GM12878 (cell line): Measurements from ENCODE around the gene ROBO1. TPM values are rescaled to one million over a fixed set of nuclear protein-coding genes. Genes with fewer than 3 reads are reported as not detected.

ENCODE experiments used
- ATAC-seq: fragments of 200-7000 bp; cut with Tn5 transposase; 3 replicates; pipeline ENCODE4 v1.9.1; 2020; ENCODE audit warnings: mild to moderate bottlenecking, moderate library complexity
- BruUV-seq: library from RNA; stranded (reverse); fragments of 400-500 nt; replicated peaks from 2 replicates; lab custom pipeline; 2021; lab: Mats Ljungman, UMichigan
- CTCF ChIA-PET: fragments of 300-600 bp; sonication (Branson Sonifier 250); formaldehyde crosslinking; extraction: SDS; loops from one replicate; lab custom pipeline; 2021; ENCODE audit warnings: inconsistent platforms; lab: Yijun Ruan, JAX
- POLR2A ChIA-PET: fragments of 350-600 bp; formaldehyde crosslinking; extraction: SDS; loops from one replicate; lab custom pipeline; 2021; ENCODE audit warnings: inconsistent platforms; lab: Charles Lee
- RAD21 ChIA-PET: fragments of 300-600 bp; sonication (Branson Sonifier 250); formaldehyde crosslinking; loops from one replicate; lab custom pipeline; 2023; ENCODE audit warnings: antibody characterized with exemption; ENCODE audit not compliant: unreplicated experiment; lab: Charles Lee
- SMC1A ChIA-PET: fragments of 300-600 bp; sonication (Branson Sonifier 250); formaldehyde crosslinking; loops from one replicate; lab custom pipeline; 2023; ENCODE audit not compliant: unreplicated experiment, uncharacterized antibody; lab: Charles Lee
- DNase-seq: peaks from one replicate; pipeline ENCODE4 v3.0.0-alpha.2; 2011; ENCODE audit warnings: low read depth, low spot score
- FAIRE-seq: peaks from 3 replicates; lab custom pipeline; 2011; peaks lifted over from hg19 to GRCh38; lab: Jason Lieb, UNC
- H2AFZ ChIP-seq: 2 replicates; pipeline ENCODE4 v1.6.0; 2011; ENCODE audit warnings: low read depth, low read length, control low read depth; ENCODE audit not compliant: control insufficient read depth
- H3K27ac ChIP-seq: 2 replicates; pipeline ENCODE4 v1.5.1; 2011; ENCODE audit warnings: control low read depth; ENCODE audit not compliant: control insufficient read depth, insufficient read depth
- H3K27me3 ChIP-seq, 2 experiments: replicated peaks in 1 of 2; 2 replicates each; pipeline versions ENCODE4 v1.6.0 to v1.6.1; 2011; ENCODE audit warnings: low read length in 1 of 2; ENCODE audit not compliant: control insufficient read depth in 2 of 2, insufficient read depth in 2 of 2
- H3K36me3 ChIP-seq, 2 experiments: 2 replicates each; pipeline ENCODE4 v1.5.1; 2011; ENCODE audit warnings: low read length in 1 of 2; ENCODE audit not compliant: control insufficient read depth in 2 of 2, insufficient read depth in 2 of 2
- H3K4me1 ChIP-seq: 2 replicates; pipeline ENCODE4 v1.6.1; 2011; ENCODE audit warnings: mild to moderate bottlenecking, low read length, moderate library complexity, mixed read lengths; ENCODE audit not compliant: control insufficient read depth, insufficient read depth
- H3K4me2 ChIP-seq: 2 replicates; pipeline ENCODE4 v1.6.0; 2011; ENCODE audit warnings: control low read depth; ENCODE audit not compliant: control insufficient read depth, insufficient read depth
- H3K4me3 ChIP-seq: fragments of 200-600 bp; sonication (generic); 2 replicates; pipeline ENCODE4 v1.5.1; 2016
- H3K79me2 ChIP-seq: 2 replicates; pipeline ENCODE4 v1.6.0; 2011; ENCODE audit warnings: low read length; ENCODE audit not compliant: control insufficient read depth, insufficient read depth
- H3K9ac ChIP-seq: 2 replicates; pipeline ENCODE4 v1.8.0; 2011; ENCODE audit warnings: low read length, control low read depth, mixed read lengths; ENCODE audit not compliant: control insufficient read depth, insufficient read depth
- H3K9me3 ChIP-seq: replicated peaks from 3 replicates; pipeline ENCODE4 v1.5.1; 2011; ENCODE audit warnings: mild to moderate bottlenecking, low read length; ENCODE audit not compliant: control insufficient read depth, insufficient read depth
- H4K20me1 ChIP-seq: 2 replicates; pipeline ENCODE4 v1.6.0; 2011; ENCODE audit not compliant: control insufficient read depth, insufficient read depth
- CBFB ChIP-seq: IDR thresholded peaks from 2 replicates; pipeline ENCODE4 v1.6.1; 2016; ENCODE audit warnings: antibody characterized with exemption, low read depth
- HDAC2 ChIP-seq: fragments of 200-600 bp; sonication (generic); IDR thresholded peaks from 2 replicates; pipeline ENCODE4 v1.6.1; 2017
- IRF4 ChIP-seq: IDR thresholded peaks from 2 replicates; pipeline ENCODE4 v1.6.1; 2011; ENCODE audit warnings: low read depth, low read length
- NBN ChIP-seq: fragments of 450-650 bp; IDR thresholded peaks from 2 replicates; pipeline ENCODE4 v1.6.1; 2016
- NFXL1 ChIP-seq: fragments of 450-650 bp; IDR thresholded peaks from 2 replicates; pipeline ENCODE4 v1.6.1; 2017; ENCODE audit warnings: antibody characterized with exemption, mild to moderate bottlenecking, borderline replicate concordance
- NR2F1 ChIP-seq: fragments of 450-650 bp; conservative IDR thresholded peaks from 2 replicates; pipeline ENCODE4 v1.6.1; 2017; ENCODE audit warnings: mild to moderate bottlenecking
- WGBS: methylation state at CpG from one replicate; pipeline ENCODE4 v1.1.6; 2016; ENCODE audit warnings: low lambda C conversion rate; ENCODE audit not compliant: insufficient replicate concordance, insufficient coverage; ENCODE audit errors: missing lambda C conversion rate; 5-methylcytosine and 5-hydroxymethylcytosine counted together
- in situ Hi-C: fragments of 300-500 bp; cut with MboI; formaldehyde crosslinking; loops from 9 replicates; pipeline ENCODE4 v1.14.3; 2018; ENCODE audit warnings: mixed read lengths
- intact Hi-C: fragments of 100-400 bp; cut with micrococcal nuclease; formaldehyde crosslinking; loops from one replicate; pipeline ENCODE4 v1.14.2; 2022; ENCODE audit not compliant: unreplicated experiment
- polyA plus RNA-seq, 11 experiments: library from polyadenylated mRNA; depleted of rRNA in 4 of 11; unstranded in 6 of 11; stranded (reverse) in 5 of 11; fragments of >200 nt; fragmentation: Nextera tagmentation in 4 of 11; fragmentation: Illumina TruSeq in 1 of 11; extraction: Ambion mirVana in 4 of 11; extraction: Trizol in 1 of 11; gene quantifications; 1 replicate in 1 of 11; 2 replicates in 10 of 11; pipeline versions ENCODE4 v1.2.1 to v1.2.3, GENCODE V29; 2011 to 2016; ENCODE audit warnings: inconsistent platforms in 2 of 11, missing spikeins in 2 of 11, low read depth in 1 of 11
- total RNA-seq, 4 experiments: library from RNA; depleted of rRNA in 3 of 4; stranded (reverse); fragments of >200 nt in 3 of 4; fragmentation: Illumina TruSeq in 1 of 4; extraction: Trizol in 1 of 4; gene quantifications; 2 replicates each; pipeline versions ENCODE4 v1.2.1 to v1.2.3, GENCODE V29; 2013 to 2021
- TF ChIP-seq, protein P1 (sequence below): fragments of 450-650 bp; conservative IDR thresholded peaks from 2 replicates; pipeline ENCODE4 v1.6.1; 2017; ENCODE audit warnings: mild to moderate bottlenecking, moderate library complexity

ROBO1 gene
- total and polyA plus RNA-seq, 10 of the 15 experiments (the other 5 are each of a cell fraction or from before 2014, with no cell fraction given): 0.29 to 46.5 (median 1.2) TPM

DNA sequence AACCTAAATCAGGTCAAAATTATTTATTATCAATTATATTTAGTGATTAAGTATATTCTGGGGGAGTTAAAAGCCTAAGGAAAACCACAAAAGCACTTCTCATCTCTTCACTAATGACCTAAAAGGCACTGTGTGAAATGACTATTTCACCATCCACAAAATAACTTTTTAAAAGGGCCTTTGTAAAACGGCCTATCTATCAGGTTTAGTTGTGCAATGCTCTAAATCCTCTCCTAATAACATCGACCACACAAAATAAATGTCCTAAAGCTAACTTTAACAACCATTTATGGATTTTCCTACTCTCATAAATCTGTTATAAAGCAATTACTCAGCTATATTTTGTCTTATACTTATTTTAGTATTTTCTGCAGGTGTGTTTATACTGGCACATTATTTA, 1066.3 kb downstream of the ROBO1 start:
- TF ChIP-seq CBFB (no peak), NFXL1 (no peak), NR2F1 (no peak), HDAC2 (no peak), IRF4 (no peak), NBN (no peak)
- TF ChIP-seq, protein P1, sequence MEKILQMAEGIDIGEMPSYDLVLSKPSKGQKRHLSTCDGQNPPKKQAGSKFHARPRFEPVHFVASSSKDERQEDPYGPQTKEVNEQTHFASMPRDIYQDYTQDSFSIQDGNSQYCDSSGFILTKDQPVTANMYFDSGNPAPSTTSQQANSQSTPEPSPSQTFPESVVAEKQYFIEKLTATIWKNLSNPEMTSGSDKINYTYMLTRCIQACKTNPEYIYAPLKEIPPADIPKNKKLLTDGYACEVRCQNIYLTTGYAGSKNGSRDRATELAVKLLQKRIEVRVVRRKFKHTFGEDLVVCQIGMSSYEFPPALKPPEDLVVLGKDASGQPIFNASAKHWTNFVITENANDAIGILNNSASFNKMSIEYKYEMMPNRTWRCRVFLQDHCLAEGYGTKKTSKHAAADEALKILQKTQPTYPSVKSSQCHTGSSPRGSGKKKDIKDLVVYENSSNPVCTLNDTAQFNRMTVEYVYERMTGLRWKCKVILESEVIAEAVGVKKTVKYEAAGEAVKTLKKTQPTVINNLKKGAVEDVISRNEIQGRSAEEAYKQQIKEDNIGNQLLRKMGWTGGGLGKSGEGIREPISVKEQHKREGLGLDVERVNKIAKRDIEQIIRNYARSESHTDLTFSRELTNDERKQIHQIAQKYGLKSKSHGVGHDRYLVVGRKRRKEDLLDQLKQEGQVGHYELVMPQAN: no peak
- no peak overlapping the region for H3K4me2 ChIP-seq
- ChIA-PET CTCF (interaction anchor here (1.4 kb wide), 1 partner anchor 36 kb away, joined by 3 read pairs; no protein-coding TSS in a partner anchor), POLR2A (interaction anchor here (0.6 kb wide), 1 partner anchor 56 kb away, joined by 3 read pairs; no protein-coding TSS in a partner anchor), SMC1A (no interaction called here), RAD21 (no interaction called here)
- DNase-seq (no peak), FAIRE-seq (no peak), ATAC-seq (no peak)
- no peak overlapping the region for H3K4me3 ChIP-seq
- H3K79me2 ChIP-seq: no peaks in the 10 kb centered on the region
- H2AFZ ChIP-seq: no peak overlapping the region
- intact Hi-C loops (no loop called here), in situ Hi-C loops (no loop called here)
- no peaks in the 10 kb centered on the region for H3K27me3 ChIP-seq
- WGBS: 25% methylated on average over 2 of the region's 2 CpGs
- H3K9ac ChIP-seq: no peak overlapping the region
- no peaks in the 10 kb centered on the region for H4K20me1 ChIP-seq
- H3K27ac ChIP-seq: no peak overlapping the region
- H3K9me3 ChIP-seq: no peaks in the 10 kb centered on the region
- H3K4me1 ChIP-seq: no peaks in the 10 kb centered on the region
- no peaks in the 10 kb centered on the region for H3K36me3 ChIP-seq
- BruUV-seq: no TSS peak
